Neural progenitor cell (in vitro differentiated cells): Measurements from ENCODE around the gene C12orf42. TPM values are rescaled to one million over a fixed set of nuclear protein-coding genes. Genes with fewer than 3 reads are reported as not detected.

Source experiments
- DNase-seq: peaks from one replicate; pipeline ENCODE4 v3.0.0-alpha.2; 2016; ENCODE audit warnings: low spot score
- H2AFZ ChIP-seq: fragments of 200-600 bp; sonication (generic); replicated peaks from 2 replicates; pipeline ENCODE4 v1.6.1; 2016; ENCODE audit warnings: antibody characterized with exemption
- H3F3A ChIP-seq: fragments of 200-600 bp; sonication (generic); 2 replicates; pipeline ENCODE4 v1.6.1; 2016; ENCODE audit warnings: antibody characterized with exemption, low read depth
- H3K27ac ChIP-seq: fragments of 200-600 bp; sonication (generic); 2 replicates; pipeline ENCODE4 v1.5.1; 2016; ENCODE audit warnings: mild to moderate bottlenecking
- H3K27me3 ChIP-seq: fragments of 200-600 bp; sonication (generic); 2 replicates; pipeline ENCODE4 v1.6.1; 2016; ENCODE audit warnings: mild to moderate bottlenecking, moderate library complexity
- H3K36me3 ChIP-seq: fragments of 200-600 bp; sonication (generic); 2 replicates; pipeline ENCODE4 v1.5.1; 2016
- H3K4me1 ChIP-seq: fragments of 200-600 bp; sonication (generic); 2 replicates; pipeline ENCODE4 v1.6.1; 2016; ENCODE audit warnings: mixed run types
- H3K4me2 ChIP-seq: fragments of 200-600 bp; sonication (generic); 2 replicates; pipeline ENCODE4 v1.6.1; 2016
- H3K4me3 ChIP-seq: fragments of 200-600 bp; sonication (generic); 2 replicates; pipeline ENCODE4 v1.5.1; 2016
- H3K79me2 ChIP-seq: fragments of 200-600 bp; sonication (generic); 2 replicates; pipeline ENCODE4 v1.6.1; 2016; ENCODE audit warnings: low read depth
- H3K9ac ChIP-seq: fragments of 200-600 bp; sonication (generic); 2 replicates; pipeline ENCODE4 v1.6.1; 2016
- H3K9me3 ChIP-seq: fragments of 200-600 bp; sonication (generic); 2 replicates; pipeline ENCODE4 v1.5.1; 2016; ENCODE audit warnings: low read depth
- H4K20me1 ChIP-seq: fragments of 200-600 bp; sonication (generic); 2 replicates; pipeline ENCODE4 v1.6.1; 2016; ENCODE audit warnings: low read depth
- H3K27ac Mint-ChIP-seq: 3 replicates; pipeline ENCODE4 v1.8.0; 2021; ENCODE audit warnings: mixed read lengths
- H3K27me3 Mint-ChIP-seq: 2 replicates; pipeline ENCODE4 v1.8.0; 2022; ENCODE audit warnings: low read depth, mild to moderate bottlenecking, inconsistent platforms, moderate library complexity, mixed read lengths; ENCODE audit not compliant: insufficient read depth
- H3K36me3 Mint-ChIP-seq: 3 replicates; pipeline ENCODE4 v1.8.0; 2021; ENCODE audit warnings: mixed read lengths
- H3K4me1 Mint-ChIP-seq: 3 replicates; pipeline ENCODE4 v1.8.0; 2021; ENCODE audit warnings: mixed read lengths
- H3K4me3 Mint-ChIP-seq: 3 replicates; pipeline ENCODE4 v1.8.0; 2021; ENCODE audit warnings: mild to moderate bottlenecking, moderate library complexity, mixed read lengths
- H3K9me3 Mint-ChIP-seq: 3 replicates; pipeline ENCODE4 v1.8.0; 2020; ENCODE audit warnings: mixed read lengths
- CTCF ChIP-seq: fragments of 200-600 bp; sonication (generic); IDR thresholded peaks from 2 replicates; pipeline ENCODE4 v1.5.1; 2017; ENCODE audit warnings: antibody characterized with exemption, mild to moderate bottlenecking
- EZH2 ChIP-seq: fragments of 200-600 bp; sonication (generic); IDR thresholded peaks from 2 replicates; pipeline ENCODE4 v1.6.1; 2017; ENCODE audit warnings: antibody characterized with exemption, mild to moderate bottlenecking, moderate library complexity
- EZH2phosphoT487 ChIP-seq: fragments of 200-600 bp; sonication (generic); IDR thresholded peaks from 2 replicates; pipeline ENCODE4 v1.6.1; 2017; ENCODE audit warnings: antibody characterized with exemption
- total RNA-seq: library from RNA; depleted of rRNA; stranded (reverse); fragments of >200 nt; gene quantifications from 2 replicates; pipeline ENCODE4 v1.2.3, GENCODE V29; 2015; ENCODE audit warnings: low replicate concordance

The C12orf42 gene
- total RNA-seq, 1 donor from 2014 or later, result 1.1 TPM

DNA sequence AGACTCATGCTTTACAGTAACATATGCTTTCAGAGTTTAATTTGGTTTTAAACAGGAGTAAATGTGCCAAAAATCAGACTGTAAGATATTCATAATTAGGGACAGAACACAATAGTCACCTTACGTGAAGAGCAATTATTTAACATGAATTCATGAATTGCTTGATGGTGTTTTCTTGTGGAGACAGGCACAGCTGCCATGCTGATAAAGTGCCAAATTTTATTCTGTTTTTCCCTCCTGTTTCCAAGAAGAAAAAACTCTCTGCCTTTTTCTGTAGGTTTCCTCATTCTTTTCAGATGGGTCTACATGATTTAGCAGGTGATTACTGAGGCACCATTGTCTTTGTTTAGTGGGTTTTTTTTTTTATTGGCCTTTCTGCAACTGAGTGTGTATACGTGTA, 80.1 kb downstream of the C12orf42 start:
- H3K9ac ChIP-seq, result no peak overlapping the region
- H3K27me3 ChIP-seq, result no peaks in the 10 kb centered on the region
- H3F3A ChIP-seq, result no peaks in the 10 kb centered on the region
- H3K27ac ChIP-seq, result no peak overlapping the region
- H3K4me1 ChIP-seq, result no peaks in the 10 kb centered on the region
- no peaks in the 10 kb centered on the region for H3K79me2 ChIP-seq
- Mint-ChIP-seq H3K9me3 (peaks cover 24% of the 10 kb centered on the region), H3K27me3 (peaks cover 10% of the 10 kb centered on the region), H3K36me3 (peaks cover 2% of the 10 kb centered on the region), H3K27ac (no peak overlapping the region), H3K4me1 (no peaks in the 10 kb centered on the region), H3K4me3 (no peak overlapping the region)
- no peak overlapping the region for H3K4me2 ChIP-seq
- H4K20me1 ChIP-seq, result no peaks in the 10 kb centered on the region
- H2AFZ ChIP-seq, result no peak overlapping the region
- no peak overlapping the region for H3K4me3 ChIP-seq
- TF ChIP-seq EZH2, result no peak
- no peak for TF ChIP-seq CTCF
- no peak for TF ChIP-seq EZH2phosphoT487
- H3K9me3 ChIP-seq, result no peaks in the 10 kb centered on the region
- H3K36me3 ChIP-seq, result no peaks in the 10 kb centered on the region
- no peak for DNase-seq

- peaks cover 3% of the 10 kb centered on the region for H3K36me3 Mint-ChIP-seq
- TF ChIP-seq CTCF (no peak), EZH2 (no peak), EZH2phosphoT487 (no peak)
- Histone ChIP-seq H3K4me1 (peaks cover 10% of the 10 kb centered on the region), H2AFZ (no peak overlapping the region), H3F3A (no peaks in the 10 kb centered on the region), H3K27me3 (no peaks in the 10 kb centered on the region), H3K27ac (no peak overlapping the region), H3K9ac (no peak overlapping the region), H3K79me2 (no peaks in the 10 kb centered on the region), H3K36me3 (no peaks in the 10 kb centered on the region), H3K9me3 (no peaks in the 10 kb centered on the region), H3K4me3 (no peak overlapping the region), H3K4me2 (no peak overlapping the region), H4K20me1 (no peaks in the 10 kb centered on the region)
- peaks cover 7% of the 10 kb centered on the region for H3K27me3 Mint-ChIP-seq
- H3K4me3 Mint-ChIP-seq, result no peak overlapping the region
- DNase-seq, result no peak
- H3K4me1 Mint-ChIP-seq, result peaks cover 8% of the 10 kb centered on the region
- peaks cover 11% of the 10 kb centered on the region for H3K9me3 Mint-ChIP-seq
- no peak overlapping the region for H3K27ac Mint-ChIP-seq
Observed at GRCh38 chr12:103401421-103401820, 94.3 kb downstream of the C12orf42 start.

DNA sequence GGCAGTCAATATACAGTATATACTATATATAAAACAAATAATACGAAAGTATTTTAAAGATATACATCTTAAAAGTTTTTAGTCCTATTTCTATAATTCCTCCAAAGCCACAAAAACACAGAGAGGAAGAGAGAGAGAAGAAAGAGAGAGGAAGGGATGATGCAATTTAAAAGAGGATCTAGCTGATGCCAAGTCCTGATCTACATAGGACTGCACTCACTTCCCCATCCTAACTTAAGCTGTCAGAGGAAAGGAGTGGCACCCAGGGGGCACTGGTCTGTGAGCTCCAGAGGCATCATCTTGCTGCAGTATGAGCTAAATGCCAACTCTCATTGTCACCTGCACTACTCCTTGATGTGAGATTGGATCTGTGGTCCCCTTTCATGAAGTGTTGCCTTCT, 95.8 kb downstream of the C12orf42 start:
- Mint-ChIP-seq H3K9me3 (peaks cover 5% of the 10 kb centered on the region), H3K27ac (no peak overlapping the region), H3K4me1 (peaks cover 5% of the 10 kb centered on the region), H3K27me3 (peaks cover 5% of the 10 kb centered on the region), H3K36me3 (no peaks in the 10 kb centered on the region), H3K4me3 (no peak overlapping the region)
- Histone ChIP-seq H3K4me2 (no peak overlapping the region), H3K27ac (no peak overlapping the region), H3K4me1 (peaks cover 3% of the 10 kb centered on the region), H3K36me3 (no peaks in the 10 kb centered on the region), H4K20me1 (no peaks in the 10 kb centered on the region), H2AFZ (no peak overlapping the region), H3K4me3 (no peak overlapping the region), H3F3A (no peaks in the 10 kb centered on the region), H3K9ac (no peak overlapping the region), H3K79me2 (no peaks in the 10 kb centered on the region), H3K27me3 (no peaks in the 10 kb centered on the region), H3K9me3 (no peaks in the 10 kb centered on the region)
- DNase-seq, result no peak
- TF ChIP-seq EZH2 (no peak), EZH2phosphoT487 (no peak), CTCF (no peak)

- no peak for TF ChIP-seq EZH2
- no peak for TF ChIP-seq EZH2phosphoT487
- no peak for TF ChIP-seq CTCF
- H3K27ac ChIP-seq, result no peak overlapping the region
- Mint-ChIP-seq H3K27ac (no peak overlapping the region), H3K36me3 (no peaks in the 10 kb centered on the region), H3K9me3 (peaks cover 2% of the 10 kb centered on the region), H3K4me3 (no peak overlapping the region), H3K4me1 (no peaks in the 10 kb centered on the region), H3K27me3 (no peaks in the 10 kb centered on the region)
- H4K20me1 ChIP-seq, result no peaks in the 10 kb centered on the region
- no peak for DNase-seq
- H3K79me2 ChIP-seq, result no peaks in the 10 kb centered on the region
- no peak overlapping the region for H3K4me3 ChIP-seq
- no peak overlapping the region for H2AFZ ChIP-seq
- H3K9me3 ChIP-seq, result no peaks in the 10 kb centered on the region
- no peaks in the 10 kb centered on the region for H3F3A ChIP-seq
- H3K4me1 ChIP-seq, result no peaks in the 10 kb centered on the region
- H3K4me2 ChIP-seq, result no peak overlapping the region
- no peaks in the 10 kb centered on the region for H3K27me3 ChIP-seq
- no peak overlapping the region for H3K9ac ChIP-seq
- H3K36me3 ChIP-seq, result no peaks in the 10 kb centered on the region
Observed at GRCh38 chr12:103397536-103397935, 98.2 kb downstream of the C12orf42 start.
